Measurements from ENCODE around the gene MOGAT2. TPM values are rescaled to one million over a fixed set of nuclear protein-coding genes. Genes with fewer than 3 reads are reported as not detected.

Gene MOGAT2
- total and polyA plus RNA-seq, 2 donors = 1.2 to 2.2 TPM

Small RNAs within 50 kb of the gene (small RNA-seq; reads per million reads assigned to genes)
- not detected for gene RN7SL786P

Other genes starting within 250 kb of the MOGAT2 start
- gene GDPD5, start 191.9 kb upstream of the MOGAT2 start, total RNA-seq = 8.7 TPM
- 17.9 TPM for gene GDPD5, start 191.9 kb upstream of the MOGAT2 start, polyA plus RNA-seq
- 489 TPM for gene SERPINH1, start 155.6 kb upstream of the MOGAT2 start, total RNA-seq
- gene SERPINH1, start 155.6 kb upstream of the MOGAT2 start, polyA plus RNA-seq = 217 TPM
- gene MAP6, start 48.8 kb upstream of the MOGAT2 start, total RNA-seq = 5.6 TPM
- gene MAP6, start 48.8 kb upstream of the MOGAT2 start, polyA plus RNA-seq = 8.0 TPM
- 9.5 TPM for gene DGAT2, start 50.9 kb downstream of the MOGAT2 start, total RNA-seq
- gene DGAT2, start 50.9 kb downstream of the MOGAT2 start, polyA plus RNA-seq = 19.4 TPM
- gene UVRAG, start 97.4 kb downstream of the MOGAT2 start, total RNA-seq = 36.6 TPM
- gene UVRAG, start 97.4 kb downstream of the MOGAT2 start, polyA plus RNA-seq = 16.4 TPM